ENCODE data around the gene VIPAS39. TPM values are rescaled to one million over a fixed set of nuclear protein-coding genes. Genes with fewer than 3 reads are reported as not detected.

The VIPAS39 gene
- total RNA-seq, 1 donor from 2014 or later = 18.2 TPM

DNA sequence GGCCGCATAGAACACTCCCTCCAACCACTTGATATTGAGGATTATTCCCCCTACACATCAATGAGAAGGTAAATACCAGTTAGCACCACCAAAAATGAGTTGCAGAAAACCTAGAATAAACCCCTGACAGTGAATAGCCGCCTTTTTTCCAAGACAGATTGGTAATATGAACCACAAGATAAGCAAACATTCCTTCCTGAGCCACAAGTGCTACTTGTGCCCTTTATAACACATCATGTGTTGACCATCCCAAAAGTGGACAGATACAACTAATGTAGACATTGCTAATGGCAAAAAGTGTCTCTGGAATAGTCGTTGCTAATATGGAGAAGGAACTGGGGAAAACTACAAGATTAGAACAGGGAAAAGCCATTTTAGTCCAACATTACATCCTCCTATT, 51.3 kb downstream of the VIPAS39 start:
- no peak for DNase-seq (ENCODE audit: low spot score)

DNA sequence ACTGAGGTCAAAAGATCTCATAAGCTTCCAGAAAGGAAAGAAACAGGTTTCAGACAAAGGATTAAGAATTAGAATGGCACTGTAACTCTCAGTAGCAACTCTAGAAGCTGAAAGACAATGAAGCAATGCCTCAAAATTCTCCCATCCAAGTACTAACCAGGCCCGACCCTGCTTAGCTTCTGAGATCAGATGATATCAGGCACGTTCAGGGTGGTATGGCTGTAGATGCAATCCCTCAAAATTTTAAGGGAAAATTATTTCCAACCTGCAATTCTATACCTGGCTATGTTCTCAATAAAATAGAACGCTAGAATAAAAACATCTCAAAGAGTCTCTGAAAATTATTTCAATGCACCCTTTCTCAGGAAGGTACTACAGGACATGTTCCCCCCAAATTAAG, 53.6 kb downstream of the VIPAS39 start:
- no peak for DNase-seq (ENCODE audit: low spot score)

DNA sequence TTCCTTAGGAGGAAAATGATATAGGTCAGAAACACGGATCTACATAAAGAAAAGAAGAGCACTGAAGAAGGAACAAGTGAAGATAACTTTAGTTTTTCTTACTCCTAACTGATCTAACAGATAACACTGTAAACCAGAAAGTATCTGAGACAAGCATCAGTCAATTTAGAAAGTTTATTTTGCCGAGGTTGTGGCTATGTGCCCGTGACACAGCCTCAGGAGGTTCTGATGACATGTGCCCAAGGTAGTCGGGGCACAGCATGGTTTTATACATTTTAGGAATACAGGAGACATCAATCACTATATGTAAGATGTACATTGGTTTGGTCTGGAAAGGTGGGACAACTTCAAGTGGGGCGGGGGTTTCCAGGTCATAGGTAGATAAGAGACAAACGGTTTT, 57.2 kb downstream of the VIPAS39 start:
- DNase-seq (ENCODE audit: low spot score) = no peak

DNA sequence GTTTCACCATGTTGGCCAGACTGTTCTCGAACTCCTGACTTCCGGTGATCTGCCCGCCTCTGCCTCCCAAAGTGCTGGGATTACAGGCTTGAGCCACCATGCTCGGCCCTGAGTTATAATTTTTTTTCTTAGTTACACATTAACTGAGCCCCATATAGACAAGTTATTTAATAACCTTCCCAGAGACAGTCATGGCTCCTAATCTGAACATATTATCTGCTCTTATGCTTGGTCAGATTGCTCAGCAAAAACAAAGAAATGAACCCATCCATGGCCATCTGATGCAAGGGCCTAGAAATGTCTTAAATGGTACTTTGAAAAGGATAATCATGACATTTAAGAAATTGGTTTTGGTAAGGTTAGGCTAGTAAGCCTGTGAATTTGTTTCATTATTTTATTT, 67.2 kb downstream of the VIPAS39 start:
- no peak for DNase-seq (ENCODE audit: low spot score)

DNA sequence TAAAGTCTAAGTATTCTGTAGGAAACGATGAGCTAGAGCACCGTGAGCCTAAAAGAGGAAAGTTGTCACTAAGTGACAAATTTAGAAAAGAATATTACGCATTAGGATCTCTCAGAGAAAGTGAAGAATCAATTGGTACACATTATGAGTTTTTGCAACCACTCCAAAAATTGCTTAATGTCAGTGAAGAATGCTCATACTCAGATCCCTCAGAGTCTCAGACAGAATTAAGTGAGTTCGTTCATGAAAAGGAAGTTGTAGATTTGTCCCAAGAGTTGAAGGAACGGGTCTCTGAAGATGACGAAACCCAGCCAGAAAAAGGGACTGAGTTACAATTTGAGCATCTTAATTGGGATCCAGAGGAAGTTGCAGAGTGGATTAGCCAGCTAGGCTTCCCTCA, 78.7 kb downstream of the VIPAS39 start:
- no peak for DNase-seq (ENCODE audit: low spot score)

DNA sequence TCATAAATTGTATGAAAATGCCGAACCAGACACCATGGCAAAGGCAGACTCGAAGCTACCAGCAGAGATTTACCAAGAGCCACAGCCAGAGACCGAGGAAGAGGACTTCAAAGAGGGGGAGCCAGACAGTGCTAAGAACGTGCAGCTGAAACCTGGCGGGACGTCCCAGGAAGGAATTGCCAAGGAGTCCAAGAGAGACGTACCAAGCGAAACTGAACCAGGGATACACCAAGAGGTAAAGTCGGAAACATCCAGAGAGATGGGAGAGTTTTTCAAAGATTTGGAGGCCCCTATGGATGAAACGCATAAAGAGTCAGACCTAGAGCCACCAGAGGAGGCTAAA, 79.9 kb downstream of the VIPAS39 start:
- no peak for DNase-seq (ENCODE audit: low spot score)

DNA sequence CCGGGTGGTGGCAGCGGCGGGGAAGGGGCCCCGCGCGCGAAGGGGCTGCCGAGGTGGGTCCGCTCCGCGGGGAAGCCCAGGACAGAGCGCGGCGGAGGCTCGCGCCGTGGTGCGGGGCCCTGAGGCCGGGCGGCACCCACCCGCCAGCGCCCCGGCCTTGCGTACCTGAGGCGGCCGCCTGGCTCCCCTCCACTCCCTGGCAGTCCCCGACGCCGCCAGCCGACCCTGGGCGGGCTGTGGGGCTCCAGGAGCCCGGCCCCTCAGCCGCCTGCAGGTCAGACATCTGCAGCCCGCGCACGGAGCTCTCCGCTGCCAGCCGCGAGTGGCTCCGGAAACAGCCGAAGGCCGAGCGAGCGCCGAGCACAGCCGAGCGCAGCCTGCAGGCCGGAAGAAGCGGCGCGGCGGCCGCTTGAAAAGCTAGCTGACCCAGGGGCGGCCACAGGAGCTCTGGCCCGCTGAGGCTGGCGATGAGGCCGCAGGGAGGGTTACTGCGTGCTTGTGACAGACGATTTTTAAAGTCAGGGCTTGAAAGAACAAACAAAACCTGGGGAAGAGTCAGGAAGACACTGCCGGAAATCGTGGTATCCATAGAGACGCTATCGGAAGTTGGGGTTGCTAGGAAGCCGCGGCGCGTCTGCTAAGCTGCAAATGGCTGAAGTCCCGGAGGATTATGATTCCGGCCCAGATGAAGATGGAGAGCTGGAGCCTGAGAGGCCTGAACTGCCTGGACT, 80.5 kb downstream of the VIPAS39 start, which contains the start of the genes SAMD15 and TMED8:
Gene SAMD15, plus strand, starts transcription at position 609 of the 731 bp plus-strand sequence. Its CDS starts 40 bp downstream, at position 649.
Gene TMED8, minus strand, starts transcription at position 324 of the 731 bp plus-strand sequence. Its CDS starts 41 bp downstream, at position 283.
- DNase-seq (ENCODE audit: low spot score) = peak; percentile 79

Other genes starting within 250 kb of the VIPAS39 start
- not detected for gene NGB, start 186.4 kb downstream of the VIPAS39 start, total RNA-seq
- gene POMT2, start 136.7 kb downstream of the VIPAS39 start, total RNA-seq = 37.6 TPM
- gene GSTZ1, start 136.6 kb downstream of the VIPAS39 start, total RNA-seq = 29.4 TPM
- 13.3 TPM for gene TMED8, start 80.5 kb downstream of the VIPAS39 start, total RNA-seq
- gene SAMD15, start 80.2 kb downstream of the VIPAS39 start, total RNA-seq = 1.8 TPM
- gene NOXRED1, start 34.1 kb downstream of the VIPAS39 start, total RNA-seq = 1.7 TPM
- gene AHSA1, start 492 bp upstream of the VIPAS39 start, total RNA-seq = 131 TPM
- gene ISM2, start 41.2 kb upstream of the VIPAS39 start, total RNA-seq = 3.5 TPM
- gene SPTLC2, start 159.0 kb upstream of the VIPAS39 start, total RNA-seq = 49.9 TPM

All from ureter (tissue), 1 donor.